HG03103 (cell line): ENCODE results near the gene CPTP.

Experiments
- ATAC-seq: cut with Tn5 transposase; IDR thresholded peaks from one replicate; pipeline ENCODE4 v1.9.1; 2021; ENCODE audit warnings: low read depth; ENCODE audit not compliant: unreplicated experiment

Gene CPTP

DNA sequence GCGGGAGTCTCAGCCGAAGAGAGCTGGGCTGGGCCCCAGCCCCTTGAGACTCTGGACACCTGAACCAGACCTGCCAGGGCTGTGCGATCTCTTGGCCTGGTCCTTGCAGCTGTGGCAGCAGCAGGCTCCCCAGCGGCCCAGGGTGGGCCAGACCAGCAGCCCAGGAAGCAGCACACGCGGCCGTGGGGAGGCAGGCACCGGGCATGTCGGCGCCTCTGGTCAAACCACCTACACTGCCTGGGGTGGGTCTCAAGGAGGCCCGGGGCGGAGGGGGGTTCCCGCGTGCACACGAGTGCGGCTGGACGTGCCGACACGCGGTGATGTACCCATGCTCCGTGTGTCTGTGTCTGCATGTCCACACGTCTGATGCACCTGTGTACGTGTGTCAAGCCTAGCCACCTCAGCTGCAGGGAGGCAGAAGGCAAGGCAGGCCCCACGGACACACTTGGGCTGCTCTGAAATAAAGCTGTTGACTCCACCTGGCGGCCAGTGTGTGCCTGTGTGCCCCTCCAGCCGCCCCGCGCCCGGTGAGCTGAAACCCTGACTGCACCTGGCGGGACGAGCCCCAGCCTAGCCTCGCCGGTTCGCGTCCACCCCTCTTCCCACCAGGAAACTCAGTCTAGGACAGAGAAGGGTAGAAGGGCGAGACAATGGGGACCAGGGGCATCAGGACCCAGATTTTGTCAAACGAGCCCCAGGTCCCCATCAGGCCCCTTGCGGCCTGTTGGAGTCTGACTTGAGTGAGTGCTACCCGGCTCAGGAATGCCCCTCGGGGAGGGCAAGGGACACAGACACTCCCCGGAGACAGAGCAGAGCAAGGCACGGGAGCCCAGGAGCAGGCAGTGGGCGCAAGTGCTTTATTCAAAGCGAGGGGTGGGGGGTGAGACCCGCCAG is 32.8 kb upstream of the CPTP start:
- ATAC-seq = no peak

DNA sequence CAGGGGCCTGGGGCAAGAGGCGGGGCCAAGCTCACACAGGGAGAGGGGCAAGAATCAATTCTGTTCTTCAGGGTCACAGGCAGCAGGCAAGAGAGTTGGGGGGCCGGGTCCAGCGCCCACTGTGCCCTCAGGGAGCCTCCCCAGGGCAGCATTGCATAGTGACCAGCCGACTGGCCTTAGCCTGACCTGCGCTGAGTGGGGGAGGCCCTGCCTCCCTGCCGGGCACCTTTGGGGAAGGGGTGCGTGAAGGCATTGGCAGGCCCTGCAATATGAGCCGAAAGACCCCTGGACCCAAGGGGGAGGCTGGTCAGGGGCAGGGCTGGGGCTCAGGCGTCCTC is 32.2 kb upstream of the CPTP start:
- ATAC-seq = no peak

DNA sequence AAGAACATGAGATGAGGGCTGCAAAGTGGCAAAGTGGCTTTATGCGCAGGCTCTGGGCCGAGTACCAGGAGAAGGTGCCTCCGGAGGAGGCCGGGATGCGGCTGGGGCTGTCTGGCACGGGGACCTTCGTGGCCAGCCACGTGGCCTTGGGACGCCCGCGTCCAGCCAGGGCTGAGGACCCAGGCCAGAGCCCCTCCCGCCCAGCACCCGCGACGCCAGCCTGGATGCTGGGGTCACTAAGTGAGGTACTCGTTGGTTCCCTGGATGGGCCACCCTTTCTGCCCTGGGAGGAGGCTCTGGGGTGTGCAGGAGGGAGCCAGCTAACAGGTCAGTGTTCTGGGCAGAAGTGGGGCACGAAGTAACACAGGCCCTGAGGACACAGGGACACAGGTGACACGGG is 31.8 kb upstream of the CPTP start:
- no peak for ATAC-seq

DNA sequence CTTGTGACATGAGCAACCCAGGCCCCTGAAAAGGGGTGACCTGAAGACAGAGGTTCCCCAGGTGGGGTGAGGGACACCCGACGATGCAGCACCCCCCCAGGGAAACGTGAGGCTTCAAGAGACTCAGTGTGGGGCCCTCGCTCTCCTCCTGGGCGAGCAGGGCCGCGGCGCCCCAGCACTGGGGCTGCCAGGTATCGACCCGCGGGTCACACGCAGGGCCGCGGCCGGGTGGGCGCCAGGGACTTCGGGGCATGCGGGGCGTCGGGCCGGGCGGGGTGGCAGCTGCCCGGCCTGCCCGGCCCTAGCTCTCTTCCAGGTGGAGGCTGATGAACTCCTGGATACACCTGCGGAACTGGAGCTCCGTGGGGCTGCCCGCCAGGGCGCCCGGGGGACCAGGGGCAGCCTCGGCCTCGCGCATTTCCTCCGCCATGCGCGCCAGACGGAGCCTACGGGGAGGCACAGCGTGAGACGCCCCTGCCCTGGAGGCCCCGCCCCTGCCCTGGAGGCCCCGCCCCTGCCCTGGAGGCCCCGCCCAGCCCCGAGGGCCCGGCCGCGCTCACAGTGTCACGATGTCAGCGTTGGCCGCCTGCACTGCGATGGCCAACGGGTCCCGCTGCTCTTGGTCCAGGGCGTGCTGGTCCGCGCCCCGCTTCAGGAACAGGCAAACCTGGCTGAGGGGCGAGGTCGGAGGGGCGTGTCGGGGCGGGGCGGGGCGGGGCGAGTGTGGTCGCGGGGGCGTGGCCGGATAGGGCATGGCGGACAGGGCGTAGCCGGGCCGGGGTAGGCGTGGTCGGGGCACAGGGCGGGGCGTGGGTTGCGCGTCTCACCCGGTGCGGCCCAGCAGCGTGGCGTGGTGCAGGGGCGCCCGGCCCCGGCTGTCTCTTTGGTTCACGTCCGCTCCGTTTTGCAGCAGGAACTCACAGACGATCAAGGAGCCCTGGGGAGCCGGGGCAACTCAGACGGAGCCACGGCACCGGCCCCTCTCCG is 31.0 kb upstream of the CPTP start:
- ATAC-seq = no peak

DNA sequence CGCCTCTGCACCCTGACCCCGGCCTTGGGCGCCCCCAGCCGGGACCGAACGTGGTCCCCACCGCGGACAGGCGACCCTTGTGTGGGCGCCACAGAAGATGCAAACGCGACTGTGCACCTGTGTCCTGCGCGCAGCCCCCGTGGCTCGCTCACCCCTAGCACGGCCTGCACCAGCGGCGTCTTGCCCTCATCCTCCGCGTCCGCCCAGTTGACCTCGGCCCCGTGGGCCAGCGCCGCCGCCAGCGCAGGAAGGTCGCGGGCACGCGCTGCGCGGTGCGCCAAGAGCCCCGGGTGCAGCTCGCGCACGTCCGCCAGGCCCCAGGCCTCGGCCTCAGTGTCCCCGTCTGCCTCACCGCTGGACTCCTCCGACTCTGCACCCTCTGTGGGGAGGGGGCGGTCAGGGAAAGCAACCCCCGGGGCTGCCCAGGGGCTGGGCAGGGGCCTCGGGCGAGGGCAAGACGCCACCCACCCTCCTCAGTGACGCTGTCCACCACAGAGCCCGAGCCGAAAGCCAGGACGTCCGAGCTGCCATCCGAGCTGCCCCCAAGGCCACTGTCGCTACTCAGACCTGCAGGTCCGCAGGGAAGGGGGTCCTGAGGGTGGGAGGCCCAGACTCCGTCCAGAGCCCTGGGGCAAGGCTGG is 30.2 kb upstream of the CPTP start:
- ATAC-seq = no peak

DNA sequence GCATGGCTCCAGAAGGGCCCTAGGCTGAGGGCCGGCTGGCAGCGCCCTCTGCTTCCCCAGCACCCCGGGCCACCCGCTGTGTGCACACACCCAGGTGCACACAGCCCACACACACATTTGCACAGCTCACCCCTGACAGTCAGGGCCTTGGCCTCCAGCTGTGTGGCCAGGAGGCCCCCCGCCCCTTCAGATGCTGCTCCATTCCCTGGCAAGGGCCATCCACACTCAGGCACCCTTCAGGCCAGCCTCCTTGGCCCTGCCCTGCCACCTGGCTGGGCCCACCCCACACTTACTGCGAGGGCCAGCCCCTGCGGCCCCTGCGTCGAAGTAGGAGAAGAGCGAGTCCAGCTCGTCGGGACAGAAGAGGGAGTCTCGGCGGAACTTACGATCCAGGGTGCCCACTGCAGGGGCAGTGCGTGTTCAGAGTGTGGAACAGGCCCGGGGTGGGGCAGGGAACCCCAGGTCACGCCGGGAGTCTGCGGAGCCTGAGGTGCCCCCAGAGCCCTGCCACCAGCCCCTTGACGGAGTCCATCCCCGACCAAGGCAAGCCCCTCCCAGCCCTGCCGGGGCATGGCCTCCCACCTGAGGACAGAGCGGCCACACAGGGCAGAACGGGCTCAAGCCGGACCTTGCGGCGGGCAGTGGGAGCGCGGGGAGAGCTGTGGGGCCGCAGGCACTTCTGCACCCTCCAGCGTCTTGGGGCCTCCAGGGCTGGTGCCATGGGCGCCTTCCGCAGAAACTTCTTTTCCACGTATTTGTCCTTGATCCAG is 29.3 kb upstream of the CPTP start:
- no peak for ATAC-seq

DNA sequence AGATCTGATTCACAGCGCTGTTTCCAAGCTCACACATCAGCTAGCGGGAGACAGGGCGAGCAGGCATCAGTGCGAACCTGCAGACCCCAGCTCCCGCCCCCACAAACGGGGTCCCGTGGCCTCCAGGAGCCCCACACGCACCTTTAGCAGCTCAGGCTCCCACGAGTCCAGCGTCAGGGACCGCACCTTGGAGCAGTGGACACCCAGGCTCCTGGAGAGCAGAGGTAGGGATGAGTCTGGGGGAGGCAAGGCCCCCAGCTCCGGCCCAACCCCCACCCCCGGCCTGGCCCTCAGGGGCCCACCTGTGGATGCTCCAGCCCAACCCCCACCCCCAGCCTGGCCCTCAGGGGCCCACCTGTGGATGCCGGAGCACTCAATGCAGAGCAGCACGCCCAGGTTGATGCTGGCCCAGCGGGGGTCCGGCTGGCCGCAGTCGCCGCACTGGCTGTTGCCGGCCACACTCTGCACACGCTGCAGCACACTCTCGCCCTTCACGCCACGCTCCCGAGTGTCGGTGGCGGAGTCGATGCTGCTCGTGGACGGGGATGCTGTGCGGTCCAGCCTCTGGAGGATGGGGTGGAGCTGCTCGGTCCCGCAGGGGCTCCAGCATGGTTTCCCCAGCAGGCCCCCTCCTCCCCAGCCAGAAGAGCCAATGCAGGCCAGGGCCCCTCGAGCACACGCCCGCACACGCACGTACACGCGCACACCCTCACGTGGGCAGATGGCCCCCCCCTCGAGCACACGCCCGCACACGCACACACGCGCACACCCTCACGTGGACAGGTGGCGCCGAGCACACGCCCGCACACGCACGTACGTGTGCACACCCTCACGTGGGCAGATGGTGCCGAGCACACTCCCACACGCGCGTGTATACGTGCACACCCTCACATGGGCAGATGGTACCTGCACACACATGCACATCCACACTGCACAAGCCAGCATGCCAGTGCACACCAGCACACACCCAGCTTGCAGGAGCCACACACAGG is 28.2 kb upstream of the CPTP start:
- ATAC-seq = no peak

DNA sequence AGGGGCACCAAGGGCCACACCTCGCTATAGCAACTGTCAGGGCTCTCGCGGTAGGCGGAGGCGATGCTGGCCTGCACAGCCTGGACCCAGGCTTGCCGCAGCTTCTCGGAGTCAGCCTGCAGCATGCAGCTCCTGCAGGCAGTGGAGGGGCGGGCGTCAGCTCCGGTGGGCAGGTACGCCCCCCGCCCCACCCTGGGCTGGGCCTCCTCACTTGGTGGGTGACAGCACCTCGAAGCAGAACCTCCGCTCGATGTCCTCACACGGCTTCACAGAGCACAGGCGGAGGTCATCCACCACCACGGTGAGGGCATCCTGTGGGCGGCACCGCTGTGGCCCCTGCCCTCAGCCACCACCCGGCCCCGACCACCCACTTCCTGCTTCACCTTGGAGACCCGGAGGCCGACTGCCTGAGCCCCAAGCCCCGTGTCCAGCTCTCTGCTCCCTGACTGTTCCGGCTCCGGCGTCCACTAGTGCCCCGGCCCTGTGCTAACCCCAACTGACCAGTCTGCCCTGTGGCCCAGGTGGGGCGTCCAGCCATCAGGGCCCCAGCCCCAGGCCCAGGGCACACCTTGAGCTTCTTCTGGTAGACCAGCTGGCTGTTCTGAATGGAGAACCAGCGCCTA is 26.7 kb upstream of the CPTP start:
- no peak for ATAC-seq

DNA sequence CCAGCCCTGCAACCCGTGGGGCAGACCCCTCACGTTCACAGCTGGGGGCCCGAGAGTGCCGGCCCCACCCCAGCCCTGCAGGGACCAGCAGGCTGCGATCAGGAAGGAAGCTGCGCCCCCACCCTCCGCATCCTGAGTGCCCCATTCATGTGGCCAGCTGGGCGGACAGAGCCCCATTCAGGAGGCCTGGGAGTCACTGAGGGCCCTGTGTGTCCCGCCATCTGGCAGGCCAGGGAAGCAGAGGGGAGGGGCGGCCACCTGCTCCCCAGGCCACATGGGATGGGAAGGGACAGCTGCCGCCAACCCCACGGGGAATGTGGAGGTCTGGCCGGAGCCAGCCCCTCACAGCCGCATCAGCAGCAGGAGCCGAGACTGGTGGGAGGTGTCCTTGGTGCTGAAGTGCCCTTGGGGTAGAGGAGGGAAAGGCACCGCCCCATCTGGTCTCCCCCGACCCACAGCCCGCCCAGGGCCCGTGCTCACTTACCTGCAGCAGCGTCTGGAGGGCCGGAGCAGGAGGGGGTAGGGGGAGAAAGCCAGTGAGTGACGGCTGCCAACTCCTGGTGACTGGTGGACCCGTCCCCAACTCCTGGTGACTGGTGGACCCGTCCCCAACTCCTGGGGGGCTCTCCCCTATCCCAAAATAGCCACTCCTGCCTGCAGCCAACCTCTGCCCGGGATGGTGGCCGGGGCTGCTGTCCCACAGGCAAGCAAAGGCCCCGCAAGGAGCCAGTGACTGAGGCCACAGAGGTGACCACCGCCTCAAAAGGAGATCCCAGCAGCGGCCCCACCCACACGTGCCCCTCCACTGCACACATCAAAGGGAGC is 25.5 kb upstream of the CPTP start:
- no peak for ATAC-seq

DNA sequence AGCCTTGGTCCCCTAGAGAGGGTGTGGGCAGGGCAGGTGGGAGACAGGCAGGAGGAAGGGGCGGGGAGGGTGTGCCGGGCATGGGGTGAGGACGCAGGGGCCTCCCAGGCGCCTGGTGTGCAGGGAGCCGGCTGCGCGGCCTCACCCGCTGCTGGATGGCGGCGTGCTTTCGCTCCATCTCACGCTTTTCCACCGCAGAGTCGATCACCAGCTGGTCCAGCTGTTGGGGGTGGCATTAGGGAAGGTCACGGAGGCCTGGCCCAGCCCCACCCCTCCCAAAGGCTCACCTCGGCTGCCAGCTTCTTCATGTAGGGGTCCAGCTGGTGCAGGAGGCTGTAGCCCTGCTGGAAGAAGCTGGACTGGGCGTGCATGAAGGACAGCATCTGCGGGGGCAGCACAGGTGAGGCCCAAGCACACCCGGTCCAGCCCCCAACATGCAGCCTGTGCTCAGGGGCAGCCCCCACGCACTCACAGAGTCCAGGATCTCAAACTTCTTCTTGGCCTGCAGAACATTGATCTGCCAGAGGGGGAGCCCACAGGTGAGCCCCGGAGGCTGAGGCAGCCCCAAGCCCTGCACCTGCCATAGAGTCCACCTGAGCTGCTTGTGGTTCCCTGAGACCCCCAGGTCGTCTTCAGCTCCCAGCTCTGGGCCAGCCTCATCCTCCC is 24.8 kb upstream of the CPTP start:
- ATAC-seq = no peak

DNA sequence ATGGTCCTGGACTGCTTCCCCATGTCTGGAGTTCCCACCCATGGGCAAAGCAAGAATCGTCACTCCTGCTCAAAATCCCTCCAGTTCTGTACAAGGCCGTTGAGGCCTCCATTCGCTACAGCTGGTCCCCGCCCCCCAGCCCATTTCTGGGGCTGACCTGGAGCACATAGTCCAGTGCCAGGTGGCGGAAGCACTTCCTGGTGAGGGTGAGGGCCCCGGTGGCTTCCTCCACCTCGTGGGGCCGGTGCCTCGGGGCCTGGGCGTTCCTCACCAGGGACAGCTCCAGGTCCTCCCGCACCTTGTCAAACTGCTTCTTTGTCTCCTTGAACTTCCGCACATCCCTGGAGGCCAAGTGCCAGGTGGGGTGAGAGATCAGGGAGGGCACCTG is 24.3 kb upstream of the CPTP start:
- ATAC-seq = no peak

DNA sequence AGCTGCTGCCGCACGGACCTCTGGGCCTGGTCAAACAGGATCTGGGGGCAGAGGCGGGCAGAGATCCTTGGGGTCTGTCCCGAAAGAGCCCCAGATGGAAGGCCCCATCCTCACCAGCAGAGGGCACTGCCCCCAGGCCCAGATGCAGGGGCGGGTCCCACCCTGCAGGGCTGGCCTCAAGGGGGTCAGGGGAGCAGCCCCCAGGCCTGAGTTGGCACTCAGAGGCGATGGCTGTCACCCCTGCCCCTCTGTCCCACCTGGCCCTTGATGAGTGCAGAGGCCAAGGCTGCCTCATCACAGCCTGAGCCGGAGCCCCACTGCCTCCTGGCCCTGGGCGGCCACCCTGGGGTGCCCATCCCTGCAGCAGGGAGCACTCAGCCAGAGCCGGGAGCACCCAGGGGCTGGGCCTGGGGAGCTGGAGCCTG is 22.6 kb upstream of the CPTP start:
- ATAC-seq = no peak

DNA sequence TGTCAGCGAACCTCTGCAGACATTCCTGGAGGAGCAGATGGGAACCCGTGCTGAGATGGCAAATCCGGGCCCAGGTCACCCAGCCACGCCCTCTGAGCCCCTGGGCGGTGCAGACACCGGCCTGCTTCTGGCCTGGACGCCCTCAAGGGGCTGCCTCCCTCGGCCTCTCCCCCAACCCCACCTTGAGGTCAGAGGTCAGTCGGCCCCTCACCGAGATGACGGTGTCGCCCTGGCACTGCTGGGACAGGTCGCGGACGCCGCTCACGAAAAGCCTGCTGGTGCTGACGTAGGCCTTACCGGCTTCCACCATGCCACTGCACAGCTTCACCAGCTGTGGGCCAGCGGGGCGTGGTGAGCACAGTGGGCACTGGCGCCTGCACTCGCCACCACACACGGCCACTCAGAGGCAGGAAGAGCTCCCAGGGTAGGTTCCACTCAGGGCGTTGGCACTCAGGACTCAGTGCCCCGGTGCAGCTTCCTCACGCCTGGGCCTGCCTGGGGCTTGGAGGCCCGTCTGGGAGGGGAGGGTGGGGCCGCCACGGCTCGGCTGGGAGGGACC is 21.6 kb upstream of the CPTP start:
- ATAC-seq = no peak

DNA sequence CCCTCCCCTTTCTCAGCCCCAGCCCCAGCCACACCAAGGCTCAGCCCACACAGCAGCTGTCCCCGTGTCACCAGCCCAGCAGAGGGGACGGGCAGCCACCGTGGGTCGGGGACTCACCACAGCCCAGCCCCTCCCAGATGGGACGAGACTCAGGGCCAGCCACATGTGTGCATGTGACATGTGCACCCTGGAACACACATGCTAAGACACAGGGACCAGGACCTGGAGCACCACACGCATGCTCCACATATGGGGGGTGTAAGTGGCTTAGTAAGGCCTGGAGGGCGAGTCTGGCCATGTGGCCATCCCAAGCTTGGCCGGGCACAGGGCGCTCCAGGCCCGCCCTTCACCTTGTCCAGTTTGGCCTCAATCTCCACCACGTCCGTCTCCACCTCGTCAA is 20.9 kb upstream of the CPTP start:
- no peak for ATAC-seq

DNA sequence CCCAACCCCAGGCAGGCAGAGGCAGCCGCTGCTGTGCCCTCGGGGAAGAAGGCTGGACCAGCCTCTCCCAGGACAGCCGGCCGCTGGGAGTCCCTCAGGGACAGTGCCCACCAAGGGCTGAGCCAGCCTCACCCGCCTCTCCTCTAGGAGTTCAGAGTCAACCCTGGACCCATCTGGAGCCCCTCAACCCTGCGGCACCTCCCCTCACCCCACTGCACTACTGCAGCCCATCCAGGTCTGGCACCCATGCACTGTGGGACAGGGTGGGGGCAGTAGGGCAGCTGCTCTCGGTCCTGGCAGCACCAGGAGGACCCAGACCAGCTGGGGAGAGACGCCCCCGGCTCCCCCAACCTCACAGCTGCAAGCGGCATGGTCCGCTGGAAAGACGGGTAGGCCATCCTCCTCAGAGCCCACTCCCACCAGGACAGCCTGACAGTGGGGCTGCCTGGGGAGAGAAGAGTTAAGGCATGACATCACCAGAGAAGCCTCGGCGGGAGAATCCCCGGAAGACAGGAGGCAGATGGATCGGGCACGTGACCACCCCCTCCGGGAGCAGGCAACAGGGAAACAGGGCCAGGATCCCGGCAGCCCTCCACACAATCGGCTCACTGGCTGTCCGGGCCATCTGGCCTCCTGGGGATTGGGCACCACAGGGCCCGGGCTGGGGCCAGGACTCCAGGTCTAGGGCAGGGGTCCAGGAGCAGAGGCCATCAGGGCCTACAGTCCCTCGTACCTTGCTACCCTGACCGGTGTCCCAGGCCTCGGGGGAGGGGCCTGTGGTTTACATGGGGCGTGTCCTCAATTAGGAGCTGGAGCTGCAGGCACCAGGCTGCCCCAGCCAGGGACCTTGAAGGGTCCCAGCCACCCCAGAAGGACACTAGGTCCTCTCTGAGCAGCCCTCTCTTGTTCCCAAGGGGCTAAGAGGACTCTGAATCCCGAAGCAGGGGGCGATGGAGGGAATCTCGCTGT is 20.0 kb upstream of the CPTP start:
- no peak for ATAC-seq
